Measurements from ENCODE around the gene MTF1.

The MTF1 gene

GRCh38 chr1:37764888-37765441 is 94.4 kb downstream of the MTF1 start, which contains the start of gene EPHA10:
Gene EPHA10 (minus strand): TSS chr1:37765120. CDS start chr1:37765066, 54 bp downstream.
- in situ Hi-C loops (cut with HindIII; ENCODE audit: low pct_ligation_motif_present, low pct_unique_long_range_greater_than_20kb, low sequenced_read_pairs): no loop called here
- DNase-seq: no peak

GRCh38 chr1:37764414-37764825 is 95.0 kb downstream of the MTF1 start:
- in situ Hi-C loops (cut with HindIII; ENCODE audit: low pct_ligation_motif_present, low pct_unique_long_range_greater_than_20kb, low sequenced_read_pairs): no loop called here
- DNase-seq: peak; percentile 55

- in situ Hi-C loops (cut with HindIII; ENCODE audit: low pct_ligation_motif_present, low pct_unique_long_range_greater_than_20kb, low sequenced_read_pairs): no loop called here
These were observed 95.5 kb downstream of the MTF1 start for GRCh38 chr1:37763791-37764413.

GRCh38 chr1:37762516-37762915 is 96.9 kb downstream of the MTF1 start:
- DNase-seq: no peak
- in situ Hi-C loops (cut with HindIII; ENCODE audit: low pct_ligation_motif_present, low pct_unique_long_range_greater_than_20kb, low sequenced_read_pairs): no loop called here

More at GRCh38 chr1:37763791-37764413, 95.5 kb downstream of the MTF1 start:
- DNase-seq: no peak

GRCh38 chr1:37761416-37762095 is 97.8 kb downstream of the MTF1 start:
- in situ Hi-C loops (cut with HindIII; ENCODE audit: low pct_ligation_motif_present, low pct_unique_long_range_greater_than_20kb, low sequenced_read_pairs): no loop called here
- no peak for DNase-seq
